Brain pericyte (primary cell): ENCODE results near the gene PACSIN1.

Source experiments
- DNase-seq: peaks from one replicate; pipeline ENCODE4 v3.0.0-alpha.2; 2012; ENCODE audit warnings: low read depth, low spot score

Gene PACSIN1

GRCh38 chr6:34544776-34545471, 79.0 kb downstream of the PACSIN1 start:
- no peak for DNase-seq

DNA sequence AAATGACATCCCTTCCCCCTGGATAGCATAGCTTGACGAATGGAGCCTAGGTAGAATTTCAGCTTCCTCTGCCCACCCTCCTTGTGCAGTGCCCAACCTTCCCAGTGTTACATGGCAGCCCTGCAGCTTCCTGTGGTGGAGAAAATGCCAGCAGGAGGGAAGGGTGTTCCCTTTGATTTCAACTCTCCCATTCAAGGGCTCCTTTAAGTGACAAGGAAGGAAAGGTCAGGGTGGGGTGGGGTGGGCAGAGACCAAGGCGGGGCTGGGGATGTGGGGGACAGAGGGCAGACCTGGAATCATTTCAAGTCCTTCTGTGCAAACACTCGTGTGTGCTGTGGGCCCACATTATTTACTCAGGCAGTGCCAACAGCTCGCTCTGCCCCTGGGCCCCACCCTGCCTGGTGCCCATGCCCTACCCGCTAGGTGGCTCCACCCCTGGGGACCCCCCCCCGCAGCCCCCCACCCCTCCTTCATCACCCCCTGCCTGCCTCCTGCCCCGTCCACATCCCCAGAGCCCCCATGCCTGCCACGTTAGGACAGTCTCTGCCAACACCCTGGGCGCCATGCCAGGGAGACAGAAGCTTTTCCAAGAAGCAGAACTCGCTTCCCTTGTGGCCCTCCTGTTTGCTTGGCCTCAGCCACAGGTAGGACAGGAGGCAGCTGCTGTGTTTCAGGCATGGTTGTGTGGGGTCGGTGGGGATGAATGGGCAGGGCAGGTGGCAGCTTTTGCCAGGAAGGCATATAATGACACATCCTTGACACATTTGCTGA, 80.9 kb downstream of the PACSIN1 start:
- no peak for DNase-seq

DNA sequence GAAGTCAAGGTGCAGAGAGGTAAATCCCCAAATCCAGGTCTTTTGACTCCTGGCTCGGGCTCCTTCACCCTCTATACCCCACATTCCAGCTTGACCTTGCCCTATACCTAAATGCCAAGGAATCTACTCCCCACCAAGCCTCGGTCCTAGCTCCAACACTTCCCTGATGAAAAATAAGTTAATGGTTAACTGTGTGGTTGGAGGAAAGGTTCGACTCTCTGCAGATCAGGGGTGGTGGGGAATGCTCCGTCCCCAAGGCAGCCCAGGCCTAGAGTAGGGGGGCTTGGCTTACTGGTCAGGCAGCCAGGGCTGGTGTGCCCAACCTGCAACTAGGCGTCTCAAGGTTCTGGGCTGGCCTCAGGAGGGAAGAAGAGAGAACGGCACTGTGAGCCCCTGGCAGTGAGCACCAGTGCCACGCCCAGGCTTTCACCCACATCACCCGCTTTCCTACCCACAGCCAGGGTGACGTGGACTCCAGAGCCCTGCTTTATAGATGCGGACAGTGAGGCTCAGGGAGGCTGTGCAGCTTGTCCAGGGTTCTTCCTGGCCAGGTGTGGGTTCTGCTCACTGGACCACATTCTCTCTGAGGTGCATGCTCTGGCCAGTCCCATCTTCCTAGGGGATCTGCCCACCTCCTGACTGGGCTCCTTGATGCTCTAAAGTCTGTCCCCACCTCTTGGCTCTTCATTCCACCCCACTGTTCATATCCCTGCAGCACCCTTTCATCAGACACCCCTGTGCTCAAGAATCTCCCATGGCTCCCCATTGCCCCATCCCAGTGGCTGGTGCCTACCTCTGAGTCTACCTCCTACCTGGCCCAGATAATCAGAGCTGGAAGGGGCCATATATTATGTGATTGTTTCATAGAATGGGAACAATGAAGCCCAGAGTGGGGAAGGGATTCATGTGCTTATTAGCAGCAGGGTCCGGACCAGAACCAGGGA, 82.1 kb downstream of the PACSIN1 start:
- DNase-seq, result no peak

GRCh38 chr6:34549026-34549803, 83.3 kb downstream of the PACSIN1 start:
- DNase-seq, result no peak

DNA sequence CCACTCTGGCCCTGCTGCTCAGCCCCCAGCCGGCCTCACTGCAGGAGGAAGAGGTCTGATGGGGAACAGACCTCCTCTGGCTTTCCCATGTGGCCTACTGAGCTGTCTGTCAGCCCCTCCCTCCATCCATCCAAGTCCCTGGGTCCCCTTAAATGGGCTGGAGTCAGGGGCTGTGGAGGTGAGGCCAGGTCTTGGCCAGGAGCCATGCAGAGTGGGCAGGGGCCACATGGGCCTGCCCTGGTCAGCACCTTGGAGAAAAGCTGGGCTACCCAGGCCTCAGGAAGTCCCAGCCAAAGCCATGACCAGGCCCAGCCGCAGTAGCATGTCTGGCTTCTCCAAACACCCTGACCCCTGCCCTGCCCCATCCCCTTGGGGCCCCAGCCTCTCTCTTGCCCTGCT, 83.9 kb downstream of the PACSIN1 start:
- no peak for DNase-seq

DNA sequence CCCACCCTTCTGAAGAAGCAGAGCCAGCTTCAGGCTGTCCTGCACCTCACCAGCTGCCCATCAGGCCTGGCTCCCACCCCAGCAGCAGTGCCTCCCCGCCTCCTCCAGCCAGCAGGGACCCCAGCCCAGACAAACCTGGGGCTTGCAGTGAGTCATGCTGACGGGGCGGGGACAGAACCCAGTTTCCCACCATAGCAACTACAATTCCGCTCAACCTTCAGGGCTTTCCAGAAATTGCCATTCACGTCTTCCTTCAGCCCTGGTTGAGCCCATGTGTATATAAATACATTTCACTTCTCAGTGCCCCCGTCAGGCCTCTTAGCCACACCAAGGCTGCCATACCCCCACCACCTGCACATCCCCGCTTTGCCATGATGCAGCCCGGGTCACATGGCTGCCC, 85.8 kb downstream of the PACSIN1 start:
- no peak for DNase-seq

- DNase-seq, result no peak
Observed at GRCh38 chr6:34552620-34553019, 86.7 kb downstream of the PACSIN1 start.

GRCh38 chr6:34553146-34553545, 87.3 kb downstream of the PACSIN1 start:
- DNase-seq, result no peak

- no peak for DNase-seq
Observed at GRCh38 chr6:34553750-34554149, 87.9 kb downstream of the PACSIN1 start.

DNA sequence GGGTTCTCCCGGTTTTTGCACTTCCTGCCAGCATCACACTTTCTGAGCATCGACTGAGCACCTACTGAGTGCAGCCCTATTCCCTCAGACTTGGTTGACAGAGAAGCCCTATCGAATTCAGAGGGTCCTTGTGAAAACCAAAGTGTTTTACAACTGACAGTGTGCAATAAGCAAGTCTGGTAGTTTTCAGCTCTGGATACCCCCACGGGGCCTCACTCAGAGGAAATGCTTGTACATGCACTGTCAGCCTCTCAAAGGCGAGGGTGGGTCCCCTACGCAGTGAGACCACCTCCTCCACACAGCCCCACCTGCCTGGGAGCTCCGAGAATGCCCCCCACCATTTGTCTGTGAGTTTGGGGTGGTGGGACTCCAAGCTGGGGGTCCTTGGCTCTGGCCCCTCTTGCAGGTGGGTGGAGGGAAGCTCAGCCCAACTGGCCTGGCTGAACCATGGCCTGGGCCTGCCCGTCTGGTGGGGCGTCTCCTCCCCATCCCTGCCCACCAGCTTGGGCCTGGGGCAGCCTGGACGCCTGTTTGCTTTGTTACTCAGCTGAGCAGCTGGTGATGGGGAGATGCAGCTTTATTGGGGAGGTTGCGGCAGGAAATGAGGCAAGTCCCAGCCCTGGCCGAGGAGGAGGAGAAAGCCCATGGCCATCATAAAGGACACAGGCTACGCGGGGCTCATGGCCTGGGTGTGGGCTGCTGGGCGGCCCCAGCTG, 88.6 kb downstream of the PACSIN1 start:
- no peak for DNase-seq

GRCh38 chr6:34555007-34555322, 89.1 kb downstream of the PACSIN1 start:
- DNase-seq, result no peak

GRCh38 chr6:34555328-34555727, 89.5 kb downstream of the PACSIN1 start:
- no peak for DNase-seq

GRCh38 chr6:34556031-34556471, 90.2 kb downstream of the PACSIN1 start, which contains the start of gene SPDEF:
Gene SPDEF, minus strand, starts transcription at chr6:34556329. Its CDS starts 11,874 bp downstream, at chr6:34544455.
- DNase-seq, result no peak

DNA sequence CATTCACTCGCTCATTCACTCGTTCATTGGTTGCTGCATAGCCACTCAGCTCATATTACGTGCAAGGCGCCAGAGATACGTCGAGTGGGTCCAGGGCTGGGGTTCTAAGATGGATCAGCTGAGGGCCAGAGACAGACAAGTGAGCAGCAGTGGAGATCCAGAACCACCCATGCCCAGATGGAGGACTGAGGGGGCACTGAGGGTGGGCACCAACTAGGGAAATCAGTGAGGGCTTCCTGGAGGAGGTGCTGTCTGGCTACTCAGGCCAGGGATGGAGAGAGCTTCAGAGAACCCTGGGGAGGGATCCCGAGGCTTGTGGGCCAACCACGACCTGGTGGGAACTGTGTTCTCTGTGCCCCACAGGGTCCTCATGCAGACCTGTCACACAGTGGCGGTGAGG, 90.6 kb downstream of the PACSIN1 start:
- no peak for DNase-seq

- DNase-seq, result no peak
Observed at GRCh38 chr6:34557228-34557627, 91.4 kb downstream of the PACSIN1 start.

DNA sequence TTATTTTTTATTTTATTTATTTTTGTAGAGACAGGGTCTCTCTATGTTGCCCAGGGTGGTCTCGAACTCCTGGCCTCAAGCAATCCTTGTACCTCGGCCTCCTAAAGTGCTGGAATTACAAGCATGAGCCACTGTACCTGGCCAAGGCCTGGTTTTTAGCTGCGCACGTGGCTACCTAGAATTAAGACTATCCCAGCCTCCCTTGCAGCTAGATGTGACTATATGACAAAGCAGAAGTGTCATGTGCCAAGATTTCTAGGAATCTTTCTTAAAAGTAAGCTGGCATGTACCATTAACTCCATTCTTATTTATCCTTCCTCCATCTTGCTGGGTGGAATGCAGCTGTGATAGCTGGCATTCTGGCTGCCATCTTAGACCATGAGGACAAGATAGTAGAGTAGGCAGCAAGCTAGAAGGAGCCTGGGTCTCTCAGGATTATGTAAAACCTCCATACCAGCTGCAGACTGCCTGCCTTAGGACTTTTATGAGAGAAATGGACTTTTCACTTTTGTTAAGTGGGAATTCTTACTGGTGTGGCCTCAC, 92.4 kb downstream of the PACSIN1 start:
- DNase-seq, result no peak

GRCh38 chr6:34559651-34560365, 93.9 kb downstream of the PACSIN1 start:
- DNase-seq, result no peak

DNA sequence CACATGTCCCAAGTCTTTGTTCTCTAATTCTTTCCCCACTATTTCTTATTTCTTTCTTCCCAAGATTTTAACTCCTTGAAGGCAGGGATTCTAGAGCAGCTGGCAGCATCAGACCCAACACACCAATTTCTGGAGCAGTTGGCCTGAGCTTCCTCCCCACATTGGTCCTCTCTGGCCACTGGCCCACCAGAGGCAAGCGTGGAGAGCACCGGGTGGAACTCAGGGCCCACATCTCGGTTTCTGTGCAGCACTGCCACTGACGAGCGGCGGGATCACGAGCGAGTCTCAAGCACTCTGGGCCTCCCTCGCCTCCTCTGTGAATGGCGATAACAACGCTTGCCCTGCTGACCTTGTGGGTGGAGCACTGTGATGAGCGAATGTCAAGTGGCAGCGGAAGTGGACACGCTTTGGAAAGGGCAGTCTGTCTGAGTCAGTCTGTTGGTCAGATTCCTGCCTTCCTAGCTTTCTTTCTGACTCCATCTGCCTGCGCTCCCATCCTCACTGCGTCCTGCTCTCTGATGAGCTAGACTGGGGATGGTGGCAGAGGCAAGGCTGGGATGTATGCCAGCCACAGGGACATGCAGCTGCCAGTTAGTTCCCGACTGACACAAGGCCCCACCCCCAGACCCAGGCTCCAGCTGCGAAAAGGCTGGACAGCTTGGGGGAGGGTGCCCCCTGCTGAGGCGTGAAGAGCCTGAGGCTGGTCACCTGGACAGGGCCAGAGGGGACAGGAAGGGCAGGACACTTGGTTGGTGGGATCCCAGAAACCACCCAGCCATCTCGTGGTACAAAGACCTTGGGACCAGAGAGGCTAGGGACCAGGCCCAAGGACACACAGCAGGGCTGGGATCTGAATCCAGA, 94.7 kb downstream of the PACSIN1 start:
- no peak for DNase-seq

DNA sequence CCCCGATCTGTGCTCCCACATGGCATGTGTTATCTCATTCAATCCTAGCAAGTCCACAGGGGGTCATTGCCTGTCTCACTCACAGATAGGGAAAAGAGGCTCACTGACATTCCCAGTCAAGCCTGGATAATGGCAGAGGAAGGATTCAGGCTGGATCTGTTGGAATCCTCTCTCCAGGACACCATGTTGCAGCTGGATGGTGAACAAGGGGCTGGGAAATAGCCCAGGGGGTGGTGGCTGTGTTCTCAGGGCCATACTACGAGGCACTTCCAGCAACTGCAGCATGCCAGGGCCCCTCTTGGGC, 95.3 kb downstream of the PACSIN1 start:
- DNase-seq, result no peak
